ENCODE data around the gene FOXJ3. TPM values are rescaled to one million over a fixed set of nuclear protein-coding genes. Genes with fewer than 3 reads are reported as not detected.

The FOXJ3 gene
- total RNA-seq (2014; rRNA removed; shearing (Covaris generic)), result 27.9 and 32.3 TPM in 2 replicates

DNA sequence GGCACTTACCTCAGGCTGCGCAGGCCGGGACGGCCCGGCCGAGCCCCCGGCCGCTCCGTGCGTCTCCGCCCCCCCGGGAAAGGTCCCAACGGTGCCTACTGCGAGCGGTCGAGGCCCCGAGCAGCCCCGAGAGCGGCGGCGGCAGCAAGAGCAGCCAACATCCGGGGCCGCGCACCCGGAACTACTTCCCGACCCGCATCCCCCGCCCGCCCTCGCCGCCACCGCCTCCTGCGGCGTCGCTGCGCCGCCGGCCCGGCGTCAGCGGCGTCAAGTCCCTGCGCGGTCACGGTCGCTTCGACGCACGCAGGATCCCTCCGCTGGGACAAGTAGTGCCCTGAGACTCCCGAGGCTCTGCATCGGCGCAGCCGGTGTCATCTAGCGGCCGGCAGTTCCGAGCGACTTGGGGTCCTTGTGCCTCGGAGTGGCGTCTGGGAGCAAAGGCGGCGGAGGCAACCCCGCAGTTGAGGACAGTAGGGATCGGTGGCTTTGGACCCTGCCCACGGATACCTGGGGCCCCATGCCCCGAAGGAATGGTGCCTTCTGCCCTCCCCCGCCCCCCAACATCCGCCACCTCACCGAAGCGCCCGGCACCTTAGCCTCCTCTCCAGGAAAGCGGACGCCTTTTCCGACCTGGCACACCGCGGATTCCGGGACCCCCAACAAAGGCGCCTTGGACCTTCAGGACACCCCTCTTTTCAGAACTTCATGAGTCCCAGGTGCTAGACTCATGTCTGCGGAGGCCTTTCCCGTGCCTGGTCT lies at the start of gene FOXJ3:
TSS of gene FOXJ3 (minus strand) at position 186 of the 759 bp plus-strand sequence. CDS start 24,142 bp downstream, outside the sequence.
- DNase-seq (ENCODE audit: low read depth in 1 of 2, low spot score in 2 of 2), result peak; percentile 81 to 91
- Histone ChIP-seq H3K27me3 (replicated peaks) (no peaks in the 10 kb centered on the region), H3K4me3 (peak within 1 kb of the TSS; percentile 93), H3K9me3 (replicated peaks) (no peaks in the 10 kb centered on the region), H3K27ac (peak within 1 kb of the TSS; percentile 69), H3K36me3 (peaks cover 9% of the 10 kb centered on the region), H3K4me1 (replicated peaks) (peaks cover 34% of the 10 kb centered on the region)

- H3K27me3 ChIP-seq (replicated peaks), result peaks cover 50% of the 10 kb centered on the region
- H3K4me3 ChIP-seq, result no peak overlapping the region
- peaks cover 5% of the 10 kb centered on the region; the same call in 1 of the 2 replicates for H3K9me3 ChIP-seq (replicated peaks)
- H3K27ac ChIP-seq, result no peak overlapping the region
- no peak for DNase-seq (ENCODE audit: low read depth in 1 of 2, low spot score in 2 of 2)
- no peaks in the 10 kb centered on the region for H3K36me3 ChIP-seq
- peaks cover 11% of the 10 kb centered on the region for H3K4me1 ChIP-seq (replicated peaks)
Measured at GRCh38 chr1:42381280-42381673, 46.2 kb upstream of the FOXJ3 start.

GRCh38 chr1:42380586-42381279 lies 45.7 kb upstream of the FOXJ3 start, which contains the start of gene RIMKLA:
Gene RIMKLA, plus strand, starts transcription at chr1:42380792. Its CDS starts 143 bp downstream, at chr1:42380935.
- DNase-seq (ENCODE audit: low read depth in 1 of 2, low spot score in 2 of 2), result no peak
- no peak within 1 kb of the TSS for H3K27ac ChIP-seq
- peaks cover 5% of the 10 kb centered on the region; the same call in 1 of the 2 replicates for H3K9me3 ChIP-seq (replicated peaks)
- H3K36me3 ChIP-seq, result no peaks in the 10 kb centered on the region
- peaks cover 11% of the 10 kb centered on the region for H3K4me1 ChIP-seq (replicated peaks)
- H3K27me3 ChIP-seq (replicated peaks), result peaks cover 50% of the 10 kb centered on the region
- H3K4me3 ChIP-seq, result peak within 1 kb of the TSS; percentile 32

GRCh38 chr1:42379794-42380585 lies 45.0 kb upstream of the FOXJ3 start:
- no peak overlapping the region for H3K27ac ChIP-seq
- peaks cover 50% of the 10 kb centered on the region for H3K27me3 ChIP-seq (replicated peaks)

DNA sequence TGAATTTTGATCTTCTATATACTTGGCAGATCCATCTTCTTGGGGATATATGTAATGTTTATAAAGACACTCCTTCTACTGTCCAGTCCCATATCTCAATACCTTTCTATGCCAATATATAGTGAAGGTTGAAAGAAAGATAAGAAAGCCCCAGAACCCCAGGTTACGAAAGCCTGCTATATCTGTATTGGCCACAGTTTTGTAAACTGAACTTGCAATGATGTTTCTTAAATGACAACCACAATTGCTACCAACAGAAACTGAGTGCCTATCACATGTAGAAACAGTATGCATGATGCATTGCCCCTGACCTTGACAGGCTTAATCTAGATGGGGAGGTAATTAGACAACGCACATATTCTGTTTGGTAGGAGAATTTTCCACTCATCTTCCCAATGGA lies 37.8 kb upstream of the FOXJ3 start:
- Histone ChIP-seq H3K4me3 (no peak overlapping the region), H3K36me3 (no peaks in the 10 kb centered on the region), H3K9me3 (replicated peaks) (no peaks in the 10 kb centered on the region), H3K27me3 (replicated peaks) (peaks cover 6% of the 10 kb centered on the region; the same call in 1 of the 2 replicates), H3K27ac (no peak overlapping the region), H3K4me1 (replicated peaks) (no peaks in the 10 kb centered on the region)
- no peak for DNase-seq (ENCODE audit: low read depth in 1 of 2, low spot score in 2 of 2)

More at GRCh38 chr1:42379794-42380585, 45.0 kb upstream of the FOXJ3 start:
- H3K9me3 ChIP-seq (replicated peaks), result peaks cover 5% of the 10 kb centered on the region; the same call in 1 of the 2 replicates
- H3K4me1 ChIP-seq (replicated peaks), result peaks cover 11% of the 10 kb centered on the region
- no peaks in the 10 kb centered on the region for H3K36me3 ChIP-seq
- peak overlapping the region; percentile 32 for H3K4me3 ChIP-seq
- DNase-seq (ENCODE audit: low read depth in 1 of 2, low spot score in 2 of 2), result no peak

DNA sequence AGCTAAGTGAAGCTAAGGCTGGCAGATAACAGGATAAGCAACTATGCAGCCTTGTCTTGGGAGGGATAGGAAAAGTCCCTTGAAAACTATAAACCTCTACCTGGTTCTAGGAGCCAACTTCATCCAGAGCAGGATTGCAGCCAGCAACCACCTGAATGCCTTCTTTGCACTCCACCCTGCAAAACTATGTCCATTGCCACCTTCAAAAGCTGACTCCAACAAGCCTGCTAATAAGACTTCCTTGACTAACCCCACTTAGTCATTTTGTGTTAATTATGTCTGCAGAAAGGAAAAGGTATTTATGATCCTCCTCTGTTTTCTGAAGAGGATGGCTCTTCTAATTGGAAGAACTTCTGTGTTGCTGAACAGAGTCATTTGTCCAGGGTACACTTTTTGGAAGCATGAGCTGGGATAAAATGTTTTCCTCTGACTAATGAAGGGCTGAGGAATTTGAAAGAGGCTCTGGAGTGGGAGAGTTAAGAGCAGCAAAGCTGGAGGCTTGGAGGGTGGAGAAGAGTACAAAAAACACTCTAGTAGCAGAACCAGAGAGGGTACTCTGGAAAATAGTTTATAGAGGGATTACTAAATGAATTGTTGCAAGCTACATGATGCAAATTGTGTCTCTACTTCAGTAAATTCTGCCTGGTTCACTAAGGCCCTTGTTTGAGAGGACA lies 36.0 kb upstream of the FOXJ3 start:
- Histone ChIP-seq H3K27ac (no peak overlapping the region), H3K27me3 (replicated peaks) (peaks cover 6% of the 10 kb centered on the region; the same call in 1 of the 2 replicates), H3K36me3 (no peaks in the 10 kb centered on the region), H3K4me3 (no peak overlapping the region), H3K9me3 (replicated peaks) (no peaks in the 10 kb centered on the region), H3K4me1 (replicated peaks) (no peaks in the 10 kb centered on the region)
- DNase-seq (ENCODE audit: low read depth in 1 of 2, low spot score in 2 of 2), result no peak

GRCh38 chr1:42369471-42369870 lies 34.4 kb upstream of the FOXJ3 start:
- no peaks in the 10 kb centered on the region for H3K36me3 ChIP-seq
- H3K27me3 ChIP-seq (replicated peaks), result peaks cover 6% of the 10 kb centered on the region; the same call in 1 of the 2 replicates
- H3K9me3 ChIP-seq (replicated peaks), result no peaks in the 10 kb centered on the region
- H3K4me1 ChIP-seq (replicated peaks), result no peaks in the 10 kb centered on the region
- no peak for DNase-seq (ENCODE audit: low read depth in 1 of 2, low spot score in 2 of 2)
- no peak overlapping the region for H3K4me3 ChIP-seq
- no peak overlapping the region for H3K27ac ChIP-seq

GRCh38 chr1:42368096-42368795 lies 33.2 kb upstream of the FOXJ3 start:
- Histone ChIP-seq H3K27ac (no peak overlapping the region), H3K9me3 (replicated peaks) (no peaks in the 10 kb centered on the region), H3K4me1 (replicated peaks) (peaks cover 3% of the 10 kb centered on the region; the same call in 1 of the 2 replicates), H3K4me3 (no peak overlapping the region), H3K36me3 (no peaks in the 10 kb centered on the region), H3K27me3 (replicated peaks) (peaks cover 6% of the 10 kb centered on the region; the same call in 1 of the 2 replicates)
- DNase-seq (ENCODE audit: low read depth in 1 of 2, low spot score in 2 of 2), result no peak

DNA sequence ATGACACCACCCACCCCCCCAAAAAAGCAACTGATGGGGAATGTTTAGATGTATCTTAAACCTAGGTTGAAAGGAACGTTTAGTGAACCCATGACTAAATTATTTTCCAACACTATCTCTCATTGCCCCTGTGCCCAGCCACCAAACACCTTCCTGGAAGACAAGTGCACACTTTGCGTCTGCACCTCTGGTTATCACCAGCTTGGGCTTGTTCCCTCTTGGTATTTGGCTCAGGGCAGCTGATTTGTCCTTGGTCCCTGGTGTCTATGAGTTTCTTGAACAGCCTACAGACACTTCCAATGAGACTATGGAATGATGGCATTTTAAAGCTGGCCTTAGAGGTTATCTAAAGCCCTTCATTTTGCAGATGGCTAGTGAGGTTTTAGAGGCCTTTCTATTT lies 30.1 kb upstream of the FOXJ3 start:
- H3K4me3 ChIP-seq, result no peak overlapping the region
- no peaks in the 10 kb centered on the region for H3K9me3 ChIP-seq (replicated peaks)
- H3K27ac ChIP-seq, result no peak overlapping the region
- H3K4me1 ChIP-seq (replicated peaks), result peaks cover 5% of the 10 kb centered on the region; the same call in 1 of the 2 replicates
- no peaks in the 10 kb centered on the region for H3K36me3 ChIP-seq
- no peak for DNase-seq (ENCODE audit: low read depth in 1 of 2, low spot score in 2 of 2)
- H3K27me3 ChIP-seq (replicated peaks), result peaks cover 4% of the 10 kb centered on the region; the same call in 1 of the 2 replicates

GRCh38 chr1:42364542-42364941 lies 29.5 kb upstream of the FOXJ3 start:
- DNase-seq (ENCODE audit: low read depth in 1 of 2, low spot score in 2 of 2), result no peak
- no peak overlapping the region for H3K27ac ChIP-seq
- no peaks in the 10 kb centered on the region for H3K9me3 ChIP-seq (replicated peaks)
- H3K36me3 ChIP-seq, result no peaks in the 10 kb centered on the region
- peaks cover 5% of the 10 kb centered on the region; the same call in 1 of the 2 replicates for H3K4me1 ChIP-seq (replicated peaks)
- H3K27me3 ChIP-seq (replicated peaks), result peaks cover 4% of the 10 kb centered on the region; the same call in 1 of the 2 replicates
- H3K4me3 ChIP-seq, result no peak overlapping the region

DNA sequence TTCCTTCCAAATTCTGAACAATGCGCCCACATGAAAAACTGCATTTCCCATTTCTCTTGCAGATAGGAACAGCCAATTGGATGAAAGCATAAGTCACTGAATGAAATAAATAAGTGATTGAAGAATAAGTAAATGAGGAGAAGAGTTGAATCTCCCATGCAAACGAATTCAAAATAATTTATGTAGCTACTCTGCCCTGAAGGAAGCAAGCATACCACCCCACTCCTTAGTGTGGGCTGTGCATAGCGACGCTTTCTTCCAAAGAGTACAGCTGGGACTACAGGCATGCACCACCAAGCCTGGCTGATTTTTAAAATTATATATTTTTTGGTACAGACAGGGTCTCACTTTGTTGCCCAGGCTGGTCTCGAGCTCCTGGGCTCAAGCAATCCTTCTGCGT lies 29.1 kb upstream of the FOXJ3 start:
- Histone ChIP-seq H3K36me3 (no peaks in the 10 kb centered on the region), H3K27ac (no peak overlapping the region), H3K9me3 (replicated peaks) (no peaks in the 10 kb centered on the region), H3K4me3 (no peak overlapping the region), H3K4me1 (replicated peaks) (peaks cover 5% of the 10 kb centered on the region; the same call in 1 of the 2 replicates), H3K27me3 (replicated peaks) (peaks cover 4% of the 10 kb centered on the region; the same call in 1 of the 2 replicates)
- DNase-seq (ENCODE audit: low read depth in 1 of 2, low spot score in 2 of 2), result no peak

DNA sequence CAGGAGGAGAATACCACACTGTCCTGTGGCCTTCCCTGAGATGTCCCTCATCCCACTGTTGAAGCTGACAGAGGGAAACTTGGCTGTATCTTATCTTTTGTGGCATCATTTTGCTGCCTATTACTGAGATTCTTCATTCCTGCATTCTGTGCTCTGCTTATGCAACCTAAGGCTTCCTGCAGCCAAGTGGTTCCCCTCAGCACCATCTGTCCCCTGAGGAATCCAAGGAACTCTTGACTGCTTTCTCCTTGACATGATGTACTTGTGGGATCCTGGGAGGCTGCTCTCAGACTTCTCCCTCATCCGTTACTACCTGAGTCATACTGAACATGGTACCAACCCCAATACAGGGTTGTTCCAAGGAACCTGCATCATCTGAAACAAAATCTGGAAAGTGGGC lies 24.4 kb upstream of the FOXJ3 start:
- no peak overlapping the region for H3K27ac ChIP-seq
- DNase-seq (ENCODE audit: low read depth in 1 of 2, low spot score in 2 of 2), result no peak
- H3K27me3 ChIP-seq (replicated peaks), result no peaks in the 10 kb centered on the region; the same call in 1 of the 2 replicates
- no peak overlapping the region for H3K4me3 ChIP-seq
- H3K9me3 ChIP-seq (replicated peaks), result no peaks in the 10 kb centered on the region
- no peaks in the 10 kb centered on the region for H3K36me3 ChIP-seq
- H3K4me1 ChIP-seq (replicated peaks), result peaks cover 5% of the 10 kb centered on the region; the same call in 1 of the 2 replicates
